Heart left ventricle (tissue), 13 donors: ENCODE data around the gene MYO7A.

Experiments used
- POLR2A ChIP-seq, 2 donors: fragments of 450-650 bp; IDR thresholded peaks; one replicate each; pipeline ENCODE4 v1.6.1; 2017; ENCODE audit warnings: antibody characterized with exemption in 2 of 2, mild to moderate bottlenecking in 2 of 2, moderate library complexity in 2 of 2
- TF ChIP-seq, protein P1 (sequence below), 12 donors: fragments of 200-600 bp; sonication (generic) in 4 of 12; IDR thresholded peaks; one replicate each; pipeline versions ENCODE4 v1.5.0 to v1.8.0; 2018 to 2022; ENCODE audit warnings: antibody characterized with exemption in 12 of 12, mild to moderate bottlenecking in 5 of 12
- donor health status: ischemic (EF 13 %, LVEDD 7.1; RV severe dilation, severe dysfunction).
- donor health status: DM: no; HTN: yes; CAD: no.
- donor health status: DM: no; HTN: no; CAD: no.
- donor health status: ischemic (EF 25% LVEDD 6.9; RV normal size, moderate dysfunction).
- donor health status: ischemic (EF 25% LVEDD 5.7; RV mildly dilated, moderate dysfunction).
- donor health status: ischemic (EF 35%, LVEDD 5.7; RV mildly dilated, moderate dysfunction).
- donor health status: nonischemic (EF 11% LVEDD 7.7; RV severe dilation, severe dysfunction).
- donor health status: DM: yes; HTN: yes; CAD: no.
- donor health status: PGD.
- donor health status: ischemic (EF 29% LVEDD 5.4; RV normal size, mild dysfunction).
- donor health status: nonischemic (EF 23%, LVEDD 6.1; RV moderate dilation, normal function).

DNA sequence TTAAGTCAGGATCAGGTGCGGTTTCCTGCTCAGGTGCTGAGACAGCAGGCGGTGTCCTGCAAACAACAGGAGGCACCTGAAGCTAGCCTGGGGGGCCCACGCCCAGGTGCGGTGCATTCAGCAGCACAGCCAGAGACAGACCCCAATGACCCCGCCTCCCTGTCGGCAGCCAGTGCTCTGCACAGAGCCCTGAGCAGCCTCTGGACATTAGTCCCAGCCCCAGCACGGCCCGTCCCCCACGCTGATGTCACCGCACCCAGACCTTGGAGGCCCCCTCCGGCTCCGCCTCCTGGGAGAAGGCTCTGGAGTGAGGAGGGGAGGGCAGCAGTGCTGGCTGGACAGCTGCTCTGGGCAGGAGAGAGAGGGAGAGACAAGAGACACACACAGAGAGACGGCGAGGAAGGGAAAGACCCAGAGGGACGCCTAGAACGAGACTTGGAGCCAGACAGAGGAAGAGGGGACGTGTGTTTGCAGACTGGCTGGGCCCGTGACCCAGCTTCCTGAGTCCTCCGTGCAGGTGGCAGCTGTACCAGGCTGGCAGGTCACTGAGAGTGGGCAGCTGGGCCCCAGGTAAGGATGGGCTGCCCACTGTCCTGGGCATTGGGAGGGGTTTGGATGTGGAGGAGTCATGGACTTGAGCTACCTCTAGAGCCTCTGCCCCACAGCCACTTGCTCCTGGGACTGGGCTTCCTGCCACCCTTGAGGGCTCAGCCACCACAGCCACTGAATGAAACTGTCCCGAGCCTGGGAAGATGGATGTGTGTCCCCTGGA lies at the start of gene MYO7A:
- TF ChIP-seq POLR2A (IDR thresholded peaks at IDR 0.05), result no peak
- TF ChIP-seq, protein P1, sequence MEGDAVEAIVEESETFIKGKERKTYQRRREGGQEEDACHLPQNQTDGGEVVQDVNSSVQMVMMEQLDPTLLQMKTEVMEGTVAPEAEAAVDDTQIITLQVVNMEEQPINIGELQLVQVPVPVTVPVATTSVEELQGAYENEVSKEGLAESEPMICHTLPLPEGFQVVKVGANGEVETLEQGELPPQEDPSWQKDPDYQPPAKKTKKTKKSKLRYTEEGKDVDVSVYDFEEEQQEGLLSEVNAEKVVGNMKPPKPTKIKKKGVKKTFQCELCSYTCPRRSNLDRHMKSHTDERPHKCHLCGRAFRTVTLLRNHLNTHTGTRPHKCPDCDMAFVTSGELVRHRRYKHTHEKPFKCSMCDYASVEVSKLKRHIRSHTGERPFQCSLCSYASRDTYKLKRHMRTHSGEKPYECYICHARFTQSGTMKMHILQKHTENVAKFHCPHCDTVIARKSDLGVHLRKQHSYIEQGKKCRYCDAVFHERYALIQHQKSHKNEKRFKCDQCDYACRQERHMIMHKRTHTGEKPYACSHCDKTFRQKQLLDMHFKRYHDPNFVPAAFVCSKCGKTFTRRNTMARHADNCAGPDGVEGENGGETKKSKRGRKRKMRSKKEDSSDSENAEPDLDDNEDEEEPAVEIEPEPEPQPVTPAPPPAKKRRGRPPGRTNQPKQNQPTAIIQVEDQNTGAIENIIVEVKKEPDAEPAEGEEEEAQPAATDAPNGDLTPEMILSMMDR (IDR thresholded peaks at IDR 0.05), result no peak
